ENCODE data around the gene C6orf120.

C6orf120 gene

GRCh38 chr6:169701954-169702839 lies at the start of gene C6orf120, which contains the start of gene WDR27:
Gene C6orf120 (plus strand): TSS chr6:169702126. CDS start chr6:169702460, 334 bp downstream.
Gene WDR27 (minus strand): TSS chr6:169702029. CDS start chr6:169689005, 13,024 bp downstream.
- peak; percentile 97 for DNase-seq

GRCh38 chr6:169652896-169653295 lies 49.0 kb upstream of the C6orf120 start:
- DNase-seq = no peak

DNA sequence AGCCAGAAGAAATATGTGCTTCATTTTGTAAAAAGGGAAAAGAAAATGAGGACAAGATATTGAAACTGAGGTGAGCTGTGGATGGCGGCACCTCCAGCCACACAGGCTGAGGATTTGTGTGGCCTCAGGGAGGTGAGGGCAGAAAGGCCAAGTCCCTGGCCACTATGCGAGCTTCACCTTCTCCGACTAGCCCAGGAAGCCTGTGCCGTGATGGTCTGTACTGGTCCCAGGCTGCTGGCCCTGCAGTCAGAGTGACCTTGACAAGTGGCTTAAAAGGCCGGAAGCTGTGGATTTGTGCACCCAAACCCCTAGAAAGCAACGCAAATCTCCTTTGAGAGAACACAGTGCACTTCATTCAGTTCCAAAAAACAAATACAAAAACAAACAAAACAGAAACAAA lies 48.2 kb upstream of the C6orf120 start:
- no peak for DNase-seq

- peak; percentile 86 for DNase-seq
These were observed 47.1 kb upstream of the C6orf120 start for GRCh38 chr6:169654598-169655391.

DNA sequence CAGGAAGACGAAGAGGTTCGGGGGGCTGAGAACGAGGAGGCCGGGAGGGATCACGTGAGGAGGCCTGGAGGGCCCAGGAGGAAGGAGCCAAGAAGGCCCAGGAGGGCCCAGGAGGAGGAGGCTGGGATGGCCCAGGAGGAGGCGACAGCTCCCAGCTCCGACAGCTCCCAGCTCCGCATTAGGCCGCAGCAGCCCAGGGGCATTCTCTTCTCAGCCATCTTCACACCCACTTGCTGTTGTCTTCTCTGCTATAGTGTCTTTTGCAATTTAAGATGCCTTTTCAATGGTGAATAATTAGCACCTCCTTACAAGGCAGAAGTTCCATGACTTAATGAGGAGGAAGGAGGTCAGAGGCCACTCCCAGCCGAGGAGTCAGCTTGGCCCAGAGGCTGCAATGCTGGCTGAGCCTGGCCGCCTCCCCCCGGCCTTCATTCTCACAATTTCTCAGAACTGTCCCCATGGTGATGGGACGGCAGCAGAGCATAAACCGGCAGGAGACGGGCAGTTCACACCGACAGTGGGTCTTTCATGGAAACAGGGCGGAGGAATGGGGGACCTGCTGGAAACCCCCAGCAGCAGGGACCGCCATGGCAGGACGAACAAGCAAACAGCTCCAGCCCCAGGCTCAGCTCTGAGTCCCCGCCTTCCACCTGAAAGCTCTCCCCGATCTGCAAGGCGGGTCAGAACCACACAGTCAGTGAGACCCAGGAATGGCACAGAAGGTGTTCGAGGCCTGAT lies 45.2 kb upstream of the C6orf120 start:
- no peak for DNase-seq

- DNase-seq = no peak
These were observed 44.7 kb upstream of the C6orf120 start for GRCh38 chr6:169657284-169657610.

DNA sequence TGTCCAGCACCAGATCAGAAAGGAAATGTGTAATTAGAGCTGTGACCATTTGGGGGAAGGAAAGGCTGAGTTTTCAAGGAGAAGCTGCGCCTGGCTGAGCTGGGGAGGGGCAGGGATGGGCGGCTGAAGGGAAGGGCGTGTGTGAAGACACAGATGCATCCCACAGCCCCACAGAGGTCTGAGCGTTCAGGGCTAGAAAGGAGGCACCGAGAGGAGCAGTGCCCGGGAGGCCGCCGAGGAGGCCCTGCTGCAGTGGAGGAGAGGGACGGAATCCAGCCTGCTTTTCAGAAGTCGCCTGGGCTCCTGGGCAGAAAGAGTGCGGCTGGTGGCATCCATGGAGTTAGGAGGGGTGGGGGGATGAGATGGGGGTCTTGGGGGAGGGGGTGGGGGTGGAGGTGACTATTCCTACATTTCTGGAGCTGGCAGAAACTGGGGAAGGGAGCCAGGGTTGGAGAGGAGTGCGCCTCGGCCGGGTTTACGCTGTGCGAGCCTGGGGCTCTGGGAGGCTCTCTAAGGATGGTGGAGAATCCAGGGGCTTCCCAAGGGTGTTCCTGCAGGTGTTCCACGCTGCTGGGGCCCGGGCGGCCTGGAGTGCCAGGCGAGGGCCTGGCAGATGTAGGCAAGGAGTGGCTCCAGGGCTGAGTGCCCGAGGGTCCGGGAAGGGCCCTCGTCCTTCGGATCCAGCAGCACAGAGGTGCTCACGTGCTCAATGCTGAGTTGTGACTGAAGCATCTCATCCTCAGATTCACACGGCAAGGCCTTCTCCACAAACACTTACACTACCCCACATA lies 41.9 kb upstream of the C6orf120 start:
- DNase-seq = no peak

DNA sequence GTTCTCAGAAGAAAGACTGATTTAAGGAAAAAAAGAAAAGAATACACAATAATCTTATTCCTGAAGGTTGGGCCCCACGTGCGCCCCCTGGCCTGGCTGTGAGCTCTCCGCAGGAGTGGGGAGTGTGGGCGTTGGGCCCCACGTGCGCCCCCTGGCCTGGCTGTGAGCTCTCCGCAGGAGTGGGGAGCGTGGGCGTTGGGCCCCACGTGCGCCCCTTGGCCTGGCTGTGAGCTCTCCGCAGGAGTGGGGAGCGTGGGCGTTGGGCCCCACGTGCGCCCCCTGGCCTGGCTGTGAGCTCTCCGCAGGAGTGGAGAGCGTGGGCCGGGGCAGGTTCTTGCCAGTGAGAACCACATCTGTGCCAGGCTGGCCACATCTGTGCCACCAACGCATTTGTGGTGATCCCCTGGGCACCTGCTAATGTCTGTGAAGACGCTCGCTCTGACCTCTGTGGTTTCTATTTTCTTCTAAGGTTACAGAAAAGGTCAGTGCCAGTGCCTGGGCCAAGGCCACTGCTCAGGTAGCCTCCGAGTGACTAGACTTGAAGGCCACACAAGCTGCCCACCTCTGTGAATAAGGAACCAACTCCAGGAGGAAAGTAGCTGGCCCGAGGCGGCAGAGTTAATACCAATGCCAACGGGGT lies 41.1 kb upstream of the C6orf120 start:
- DNase-seq = no peak

GRCh38 chr6:169661391-169661756 lies 40.6 kb upstream of the C6orf120 start:
- no peak for DNase-seq

DNA sequence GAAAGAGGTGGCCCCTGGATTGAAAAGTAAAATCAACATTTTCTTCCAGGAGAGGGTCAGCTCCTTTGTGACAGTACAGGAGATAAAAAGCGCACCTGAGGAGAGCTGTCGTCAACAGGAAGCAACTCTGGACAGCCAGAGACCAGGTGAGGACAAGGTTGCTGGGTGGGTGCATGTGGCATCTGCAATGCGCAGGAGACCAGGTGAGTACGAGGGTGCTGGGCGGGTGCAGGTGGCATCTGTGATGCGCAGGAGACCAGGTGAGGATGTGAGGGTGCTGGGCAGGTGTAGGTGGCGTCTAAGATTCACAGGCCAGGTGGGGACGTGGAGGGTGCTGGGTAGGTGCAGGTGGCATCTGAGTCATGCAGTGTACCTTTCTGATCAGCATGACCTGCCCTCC lies 38.5 kb upstream of the C6orf120 start:
- no peak for DNase-seq

DNA sequence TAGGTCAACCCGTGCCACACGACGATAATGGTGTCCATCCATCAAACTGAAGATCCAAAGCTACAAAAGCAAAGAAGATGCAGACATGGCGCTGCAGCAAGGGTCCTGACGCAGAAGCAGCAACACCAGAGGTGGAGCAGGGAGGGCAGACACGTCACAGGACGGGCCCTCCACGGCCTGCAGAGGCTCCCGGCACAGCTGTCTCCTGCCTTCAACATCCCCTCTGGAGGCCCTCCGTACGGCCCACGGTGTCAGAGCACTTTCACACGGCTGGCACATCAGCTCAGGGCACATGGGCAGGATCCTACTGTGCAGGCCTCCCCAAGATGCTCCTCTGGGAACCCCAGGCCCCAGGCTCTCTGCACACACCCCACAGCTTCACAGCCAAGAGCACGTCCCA lies 37.7 kb upstream of the C6orf120 start:
- DNase-seq = no peak

GRCh38 chr6:169665289-169665688 lies 36.6 kb upstream of the C6orf120 start:
- no peak for DNase-seq

- DNase-seq = no peak
These were observed 35.5 kb upstream of the C6orf120 start for GRCh38 chr6:169666441-169666840.

DNA sequence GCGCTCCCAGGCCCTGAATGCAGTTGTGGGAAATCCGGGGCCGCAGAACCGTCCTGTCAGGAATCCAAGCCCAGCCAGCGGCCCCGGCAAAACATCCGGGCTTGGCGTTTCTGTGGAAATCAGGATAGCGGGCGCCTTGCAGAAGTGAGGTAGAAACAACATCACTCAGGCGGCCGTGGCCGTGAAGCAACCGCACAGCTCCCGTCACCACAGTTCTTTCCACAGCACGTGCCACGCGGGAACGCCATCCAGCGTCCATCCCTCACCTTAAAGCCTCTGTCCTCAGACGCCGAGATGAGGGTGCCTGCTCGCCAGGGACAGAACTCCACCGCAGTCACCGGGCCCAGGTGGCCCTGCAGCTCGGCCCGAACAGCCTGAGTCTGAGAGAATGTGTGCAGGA lies 34.2 kb upstream of the C6orf120 start:
- no peak for DNase-seq

DNA sequence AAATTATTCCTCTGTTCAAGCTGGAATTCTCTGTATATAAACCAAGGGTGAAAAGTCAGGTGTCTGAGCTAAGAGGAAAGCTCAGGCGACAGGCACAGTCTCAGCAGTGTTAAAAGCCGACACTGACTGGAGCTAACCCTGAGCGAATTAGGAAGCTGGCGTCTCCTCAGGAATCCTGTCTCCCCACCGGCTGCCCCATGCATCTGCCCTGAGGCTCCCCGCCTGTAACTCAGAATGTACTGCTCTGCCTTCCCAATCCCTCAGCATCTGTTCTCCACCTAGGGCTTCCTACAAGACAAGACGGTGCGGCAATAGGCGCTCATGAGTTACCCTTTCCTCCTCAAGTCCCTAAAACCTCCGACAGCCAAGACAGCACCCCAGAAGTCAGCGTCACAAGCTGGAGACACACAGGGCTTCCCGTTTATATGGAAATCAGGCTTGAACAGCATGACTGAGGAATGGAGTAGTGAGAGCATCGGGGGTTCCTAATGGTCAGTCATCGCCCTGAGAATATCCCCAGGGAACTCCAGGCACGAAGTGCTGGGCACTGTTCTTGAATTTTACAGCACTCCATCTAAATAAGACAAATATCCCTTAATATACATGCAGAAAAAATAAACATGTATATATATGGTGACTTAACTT lies 33.6 kb upstream of the C6orf120 start:
- DNase-seq = no peak

DNA sequence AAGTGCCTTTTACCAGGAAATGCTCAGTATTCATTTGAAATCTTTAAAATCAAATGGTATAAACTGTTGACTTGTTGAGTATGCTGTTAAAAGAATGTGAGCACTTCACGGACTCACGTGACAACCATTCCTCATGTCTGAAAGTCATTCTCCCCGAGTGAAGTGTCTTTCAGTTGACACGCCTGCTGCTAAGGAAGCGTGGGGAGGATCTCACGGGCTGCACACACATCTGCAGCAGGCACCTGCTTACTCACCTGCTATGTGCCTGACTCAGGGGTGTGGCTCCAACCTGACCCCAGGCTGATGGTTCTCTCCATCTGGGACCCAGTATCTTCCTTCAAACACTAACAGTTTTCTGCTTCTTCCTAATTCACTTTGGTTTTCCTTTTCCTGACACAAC lies 32.8 kb upstream of the C6orf120 start:
- no peak for DNase-seq

- DNase-seq = no peak
These were observed 32.0 kb upstream of the C6orf120 start for GRCh38 chr6:169669889-169670288.

DNA sequence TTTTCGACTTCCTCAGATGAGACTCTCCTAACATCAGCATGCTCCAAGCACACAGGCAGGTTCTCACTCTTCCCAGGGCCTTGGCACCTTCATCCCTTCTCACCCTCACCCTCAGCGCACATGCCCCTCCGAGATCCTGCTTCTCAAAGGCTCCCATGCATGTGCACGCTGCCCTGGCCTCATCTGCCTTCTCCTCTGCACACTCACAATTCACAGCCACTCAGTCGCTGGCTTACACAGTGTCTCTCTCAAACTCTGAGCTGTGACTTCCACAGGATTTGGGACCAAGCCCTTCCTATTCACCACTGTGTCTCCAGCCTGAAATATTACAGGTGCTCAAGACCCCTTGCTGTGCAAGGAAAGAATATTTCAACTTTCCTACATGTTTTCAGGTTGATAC lies 30.4 kb upstream of the C6orf120 start:
- no peak for DNase-seq

- no peak for DNase-seq
These were observed 26.9 kb upstream of the C6orf120 start for GRCh38 chr6:169675011-169675410.

DNA sequence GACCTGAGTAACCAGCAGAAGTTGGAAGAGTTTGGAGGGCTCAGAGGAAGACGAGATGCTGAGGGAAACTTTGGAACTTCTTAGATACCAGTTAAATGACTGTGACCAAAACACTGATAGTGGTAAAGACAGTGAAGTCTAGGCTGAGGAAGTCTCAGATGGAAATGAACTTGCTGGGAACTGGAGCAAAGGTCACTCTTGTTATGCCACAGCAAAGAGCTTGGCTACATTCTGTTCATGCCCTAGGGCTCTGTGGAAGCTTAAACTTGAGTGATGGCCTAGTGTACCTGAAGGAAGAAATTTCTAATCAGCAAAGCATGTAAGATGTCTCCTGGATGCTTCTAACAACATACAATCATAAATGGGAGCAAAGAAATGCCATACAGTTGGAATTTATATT lies 24.8 kb upstream of the C6orf120 start:
- no peak for DNase-seq

DNA sequence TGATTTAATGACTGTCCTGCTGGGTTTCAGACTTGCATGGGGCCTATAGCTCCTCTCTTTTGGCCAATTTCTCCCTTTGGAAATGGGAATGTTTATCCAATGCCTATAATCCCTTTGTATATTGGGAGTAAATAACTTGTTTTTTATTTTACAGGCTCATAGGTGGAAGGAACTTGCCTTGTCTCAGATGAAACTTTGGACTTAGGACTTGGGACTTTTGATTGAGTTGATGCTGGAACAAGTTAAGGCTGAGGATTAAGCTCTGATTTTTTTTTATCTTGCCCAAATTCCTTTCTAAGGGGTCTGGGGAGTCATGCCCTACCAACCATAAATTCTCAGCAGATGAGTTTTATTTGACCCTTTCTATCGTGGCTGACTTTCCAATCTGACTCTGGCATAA lies 23.6 kb upstream of the C6orf120 start:
- no peak for DNase-seq

- DNase-seq = no peak
These were observed 17.9 kb upstream of the C6orf120 start for GRCh38 chr6:169684056-169684455.

Data from right forelimb (tissue), 1 donor.